Mammary epithelial cell (primary cell): ENCODE results near the gene ARHGAP40.

Experiments used
- EZH2 ChIP-seq: IDR thresholded peaks from 2 replicates; pipeline ENCODE4 v1.6.1; 2012; ENCODE audit warnings: low read length, inconsistent platforms, borderline replicate concordance
- TF ChIP-seq, protein P1 (sequence below), 2 donors: IDR thresholded peaks in 1 of 2; conservative IDR thresholded peaks in 1 of 2; 2 replicates each; pipeline ENCODE4 v1.5.1; 2011 to 2012; ENCODE audit warnings: inconsistent platforms in 2 of 2, low read length in 2 of 2, mild to moderate bottlenecking in 2 of 2, control low read depth in 1 of 2, low read depth in 1 of 2; ENCODE audit not compliant: insufficient read depth in 1 of 2; ENCODE audit errors: extremely low read depth in 1 of 2

DNA sequence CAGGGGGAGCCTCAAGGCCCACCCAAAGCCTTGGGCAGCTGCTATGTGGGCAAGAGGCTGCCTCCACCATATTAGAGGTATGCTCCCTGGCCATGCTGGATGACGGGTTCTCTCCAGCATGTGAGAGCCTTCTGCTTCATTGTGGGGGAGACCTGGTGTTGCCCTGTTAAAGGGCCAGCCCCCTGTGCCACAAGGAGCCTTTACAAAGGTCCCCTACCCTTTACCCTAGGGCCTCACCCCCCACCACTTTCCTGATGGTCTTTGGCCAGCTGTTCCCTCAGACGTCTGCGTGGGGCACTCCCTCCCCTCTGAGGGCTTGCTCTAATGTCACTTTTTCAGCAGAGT is 15.5 kb upstream of the ARHGAP40 start:
- TF ChIP-seq, protein P1, sequence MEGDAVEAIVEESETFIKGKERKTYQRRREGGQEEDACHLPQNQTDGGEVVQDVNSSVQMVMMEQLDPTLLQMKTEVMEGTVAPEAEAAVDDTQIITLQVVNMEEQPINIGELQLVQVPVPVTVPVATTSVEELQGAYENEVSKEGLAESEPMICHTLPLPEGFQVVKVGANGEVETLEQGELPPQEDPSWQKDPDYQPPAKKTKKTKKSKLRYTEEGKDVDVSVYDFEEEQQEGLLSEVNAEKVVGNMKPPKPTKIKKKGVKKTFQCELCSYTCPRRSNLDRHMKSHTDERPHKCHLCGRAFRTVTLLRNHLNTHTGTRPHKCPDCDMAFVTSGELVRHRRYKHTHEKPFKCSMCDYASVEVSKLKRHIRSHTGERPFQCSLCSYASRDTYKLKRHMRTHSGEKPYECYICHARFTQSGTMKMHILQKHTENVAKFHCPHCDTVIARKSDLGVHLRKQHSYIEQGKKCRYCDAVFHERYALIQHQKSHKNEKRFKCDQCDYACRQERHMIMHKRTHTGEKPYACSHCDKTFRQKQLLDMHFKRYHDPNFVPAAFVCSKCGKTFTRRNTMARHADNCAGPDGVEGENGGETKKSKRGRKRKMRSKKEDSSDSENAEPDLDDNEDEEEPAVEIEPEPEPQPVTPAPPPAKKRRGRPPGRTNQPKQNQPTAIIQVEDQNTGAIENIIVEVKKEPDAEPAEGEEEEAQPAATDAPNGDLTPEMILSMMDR (conservative IDR thresholded peaks at IDR 0.05 in 1 of 2, IDR thresholded peaks at IDR 0.05 in 1 of 2; ENCODE audit: extremely low read depth in 1 of 2, insufficient read depth in 1 of 2, low read depth in 1 of 2, low read length in 2 of 2): no peak
- no peak for TF ChIP-seq EZH2
